22Rv1 (cell line): ENCODE results near the gene SSBP2.

ENCODE experiments used
- H3K27ac ChIP-seq: fragments of 450-650 bp; 2 replicates; pipeline ENCODE4 v1.5.1; 2017
- CTCF ChIP-seq: fragments of 450-650 bp; IDR thresholded peaks from 2 replicates; pipeline ENCODE4 v1.5.1; 2017; ENCODE audit warnings: mild to moderate bottlenecking
- ZFX ChIP-seq: fragments of 450-650 bp; IDR thresholded peaks from 2 replicates; pipeline ENCODE4 v1.6.1; 2017; ENCODE audit warnings: antibody characterized with exemption, borderline replicate concordance

Gene SSBP2

GRCh38 chr5:81747030-81747429, 3.9 kb downstream of the SSBP2 start:
- H3K27ac ChIP-seq = no peak overlapping the region
- no peak for TF ChIP-seq ZFX

GRCh38 chr5:81740758-81741157, 10.1 kb downstream of the SSBP2 start:
- no peak for TF ChIP-seq ZFX
- TF ChIP-seq CTCF = no peak
- H3K27ac ChIP-seq = no peak overlapping the region

GRCh38 chr5:81739291-81739690, 11.6 kb downstream of the SSBP2 start:
- H3K27ac ChIP-seq = no peak overlapping the region
- TF ChIP-seq ZFX (no peak), CTCF (no peak)

- no peak overlapping the region for H3K27ac ChIP-seq
- TF ChIP-seq CTCF = no peak
These were observed 21.6 kb downstream of the SSBP2 start for GRCh38 chr5:81729276-81729675.

- H3K27ac ChIP-seq = no peak overlapping the region
- no peak for TF ChIP-seq CTCF
- no peak for TF ChIP-seq ZFX
These were observed 22.6 kb downstream of the SSBP2 start for GRCh38 chr5:81728301-81728700.

GRCh38 chr5:81726297-81726696, 24.6 kb downstream of the SSBP2 start:
- no peak overlapping the region for H3K27ac ChIP-seq
- TF ChIP-seq ZFX (no peak), CTCF (no peak)

GRCh38 chr5:81724571-81724970, 26.3 kb downstream of the SSBP2 start:
- TF ChIP-seq ZFX (no peak), CTCF (no peak)
- no peak overlapping the region for H3K27ac ChIP-seq

- TF ChIP-seq ZFX = no peak
- TF ChIP-seq CTCF = no peak
- no peak overlapping the region for H3K27ac ChIP-seq
These were observed 26.8 kb downstream of the SSBP2 start for GRCh38 chr5:81724108-81724507.
